GM10248 (cell line): ENCODE measurements around the gene MEOX2.

Source experiments
- CTCF ChIA-PET: fragments of 300-600 bp; sonication (Branson Sonifier 250); formaldehyde crosslinking; extraction: SDS; loops from one replicate; lab custom pipeline; 2021; ENCODE audit warnings: antibody characterized with exemption; lab: Yijun Ruan, JAX
- POLR2A ChIA-PET: fragments of 350-650 bp; sonication (Branson Sonifier 250); formaldehyde crosslinking; extraction: SDS; loops from one replicate; lab custom pipeline; 2020; ENCODE audit warnings: antibody characterized with exemption; lab: Yijun Ruan, JAX
- DNase-seq: peaks from one replicate; pipeline ENCODE4 v3.0.0; 2012; ENCODE audit errors: extremely low spot score
- CTCF ChIP-seq: IDR thresholded peaks from 2 replicates; pipeline ENCODE4 v1.5.1; 2012; ENCODE audit warnings: mild to moderate bottlenecking, low read depth; ENCODE audit errors: extremely low read depth, missing control alignments, control extremely low read depth

MEOX2 gene

GRCh38 chr7:15658247-15658646, 28.2 kb downstream of the MEOX2 start:
- TF ChIP-seq CTCF, result no peak
- no peak for DNase-seq
- ChIA-PET POLR2A (no interaction called here), CTCF (interaction anchor here (1.0 kb wide), 1 partner anchor 62 kb away, joined by 3 read pairs; no protein-coding TSS in a partner anchor)

GRCh38 chr7:15652776-15653290, 33.6 kb downstream of the MEOX2 start:
- no peak for TF ChIP-seq CTCF
- POLR2A ChIA-PET, result no interaction called here
- CTCF ChIA-PET, result no interaction called here
- DNase-seq, result no peak

- no peak for DNase-seq
- TF ChIP-seq CTCF, result no peak
- ChIA-PET POLR2A (no interaction called here), CTCF (no interaction called here)
Measured at GRCh38 chr7:15651693-15652092, 34.8 kb downstream of the MEOX2 start.

GRCh38 chr7:15650787-15651186, 35.7 kb downstream of the MEOX2 start:
- no peak for TF ChIP-seq CTCF
- POLR2A ChIA-PET, result no interaction called here
- CTCF ChIA-PET, result no interaction called here
- no peak for DNase-seq

GRCh38 chr7:15648461-15648961, 38.0 kb downstream of the MEOX2 start:
- ChIA-PET POLR2A (no interaction called here), CTCF (interaction anchor here (1.6 kb wide), 1 partner anchor 9 kb away, joined by 4 read pairs; no protein-coding TSS in a partner anchor)
- no peak for DNase-seq
- no peak for TF ChIP-seq CTCF

- TF ChIP-seq CTCF, result no peak
- ChIA-PET CTCF (no interaction called here), POLR2A (no interaction called here)
Measured at GRCh38 chr7:15647309-15647708, 39.2 kb downstream of the MEOX2 start.

More at GRCh38 chr7:15647309-15647708, 39.2 kb downstream of the MEOX2 start:
- no peak for DNase-seq
